CD4-positive, alpha-beta T cell treated with Interferon alpha-2 for 1 hour (primary cell): Measurements from ENCODE around the gene MYH11.
"Not testable (repeated sequence)": the region's sequence is repeated elsewhere in the genome, so short reads cannot be mapped to it uniquely, and the experiment has no call there.

Source experiments
- DNase-seq, 2 donors: peaks; one replicate each; pipeline ENCODE4 v3.0.0-alpha.2; 2020 to 2022

Gene MYH11

DNA sequence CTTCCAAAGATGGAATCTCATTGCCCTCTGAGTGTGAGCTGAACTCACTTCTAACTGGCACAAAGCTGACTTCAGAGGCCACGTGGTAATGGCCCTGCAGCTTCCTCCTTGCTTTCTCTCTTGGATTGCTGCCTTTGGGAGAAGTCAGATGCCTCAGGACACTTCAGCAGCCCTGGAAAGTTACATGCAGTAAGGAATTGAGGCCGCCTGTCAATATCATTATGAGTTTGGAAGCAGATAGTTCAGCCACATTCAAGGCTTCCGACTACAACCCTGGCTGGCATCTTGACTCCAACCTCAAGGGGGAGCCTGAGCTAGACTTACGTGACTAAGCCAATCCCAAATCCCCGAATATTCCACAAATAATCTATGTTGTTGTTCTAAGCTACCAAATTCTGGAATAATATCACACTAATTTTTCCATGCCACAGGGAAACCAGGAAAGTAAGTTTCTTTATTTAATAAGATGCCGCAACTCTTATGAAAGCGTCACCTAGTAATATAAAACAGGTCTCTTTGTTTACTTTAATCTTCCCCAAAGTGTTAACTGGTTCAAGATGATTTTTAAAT, 18.0 kb upstream of the MYH11 start:
- peak in 1 of 2 donors; percentile 16 for DNase-seq

DNA sequence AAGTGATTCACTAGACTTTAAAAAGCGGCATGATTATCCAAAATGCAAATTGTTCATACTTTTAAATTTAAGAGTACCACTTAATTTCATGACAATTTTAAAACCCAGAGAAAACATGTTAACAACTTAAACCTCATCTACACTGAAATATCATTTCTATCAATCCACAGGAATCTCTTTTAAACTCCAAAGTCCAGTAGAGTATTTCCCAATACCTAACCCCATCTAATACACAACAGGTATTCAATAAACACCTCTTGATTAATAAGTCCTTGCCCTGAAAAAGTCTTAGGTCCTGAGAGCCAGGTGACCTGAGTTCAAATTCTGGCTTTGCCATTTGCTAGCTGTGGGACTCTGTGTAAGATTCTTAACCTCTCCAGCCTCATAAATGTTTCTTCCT, 16.9 kb upstream of the MYH11 start:
- no peak for DNase-seq

DNA sequence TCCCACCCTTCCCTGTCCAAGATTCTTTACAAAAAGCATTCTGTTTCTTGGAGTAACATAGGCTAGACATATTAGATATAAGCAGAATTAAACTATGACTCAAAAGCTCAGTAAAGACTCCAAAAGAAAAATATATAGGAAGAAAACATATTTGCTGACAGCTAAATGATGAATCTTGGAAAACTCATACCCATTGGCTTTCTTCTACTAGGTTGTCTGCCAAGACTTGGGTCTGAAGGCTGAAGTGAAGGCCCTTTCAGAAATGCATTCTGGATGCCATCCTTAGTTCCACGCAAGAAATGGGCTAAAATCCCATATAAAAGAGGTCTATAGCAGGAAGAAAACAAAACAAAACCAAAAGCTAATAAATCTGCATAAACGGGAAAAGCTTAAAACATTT, 16.5 kb upstream of the MYH11 start:
- DNase-seq = no peak

DNA sequence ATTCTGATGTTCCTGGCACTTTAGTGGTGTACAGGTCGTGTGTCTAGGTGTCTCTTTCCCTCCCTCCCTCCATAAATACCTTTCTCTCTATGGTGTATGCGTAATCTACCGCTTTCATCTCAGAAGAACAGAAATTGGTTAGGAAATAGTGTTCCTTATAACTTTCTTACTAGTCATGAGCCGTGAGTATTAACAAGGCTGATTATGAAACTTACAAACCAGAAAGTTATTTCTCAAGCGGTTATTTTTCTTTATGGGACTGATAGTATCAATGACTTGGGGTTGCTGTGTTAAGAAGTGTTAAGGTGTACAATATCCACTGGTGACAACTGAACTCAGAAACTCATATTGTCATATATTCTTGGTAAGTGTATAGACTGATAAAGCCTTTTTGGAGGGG, 13.2 kb upstream of the MYH11 start:
- DNase-seq = no peak

DNA sequence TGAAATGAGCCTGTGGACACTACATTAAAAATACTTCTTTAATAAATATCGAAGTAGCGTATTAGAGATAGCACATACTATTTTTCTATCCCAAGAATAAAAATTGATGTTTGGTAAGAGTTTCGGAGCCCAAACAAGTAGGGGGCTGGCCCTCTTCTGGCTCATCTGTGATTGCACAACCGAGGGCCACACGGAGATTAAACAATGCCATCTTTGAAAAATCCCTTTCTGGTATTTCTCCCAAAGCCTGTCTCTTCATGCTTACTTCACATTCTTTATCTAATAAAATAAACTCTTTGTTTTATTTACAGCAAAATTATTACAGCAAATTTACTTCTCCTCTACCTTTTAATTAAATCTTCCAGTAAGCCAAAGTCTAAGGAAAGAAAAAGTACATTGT, 9.6 kb upstream of the MYH11 start:
- DNase-seq = no peak

DNA sequence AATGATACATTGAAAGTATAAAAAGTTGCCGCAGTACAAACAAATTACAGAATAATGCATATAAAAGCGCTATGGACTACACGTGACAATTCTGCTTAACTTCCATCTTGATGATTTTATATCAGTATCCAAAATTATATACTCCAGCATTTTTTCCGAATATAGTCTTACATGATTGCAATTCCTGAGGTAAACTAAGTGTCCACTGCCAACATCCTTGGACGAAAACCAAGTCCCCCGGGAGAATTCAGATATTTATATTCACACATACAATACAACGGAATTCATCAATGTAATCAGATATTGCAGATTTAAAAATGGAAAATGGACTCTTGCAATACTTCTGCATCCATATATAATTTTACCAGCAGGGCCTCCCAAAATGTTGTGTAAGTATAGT, 8.9 kb upstream of the MYH11 start:
- DNase-seq = no peak

DNA sequence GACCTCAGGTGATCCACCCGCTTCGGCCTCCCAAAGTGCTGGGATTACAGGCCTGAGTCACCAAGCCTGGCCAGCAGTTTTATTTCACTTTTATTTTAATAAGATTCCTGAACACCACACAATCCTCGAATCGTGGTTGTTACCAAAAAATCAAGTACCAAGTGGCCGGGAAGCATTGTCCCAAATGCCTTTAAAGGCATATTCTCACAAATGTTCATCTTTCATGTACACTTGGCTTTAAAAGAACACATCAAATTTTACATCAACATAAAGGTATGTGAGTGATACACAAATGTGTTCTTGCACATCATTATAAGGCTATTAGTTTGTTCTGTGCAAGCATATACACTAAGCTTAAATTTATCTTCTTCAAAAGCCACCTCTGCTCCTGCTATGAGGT, 8.1 kb upstream of the MYH11 start:
- no peak for DNase-seq

DNA sequence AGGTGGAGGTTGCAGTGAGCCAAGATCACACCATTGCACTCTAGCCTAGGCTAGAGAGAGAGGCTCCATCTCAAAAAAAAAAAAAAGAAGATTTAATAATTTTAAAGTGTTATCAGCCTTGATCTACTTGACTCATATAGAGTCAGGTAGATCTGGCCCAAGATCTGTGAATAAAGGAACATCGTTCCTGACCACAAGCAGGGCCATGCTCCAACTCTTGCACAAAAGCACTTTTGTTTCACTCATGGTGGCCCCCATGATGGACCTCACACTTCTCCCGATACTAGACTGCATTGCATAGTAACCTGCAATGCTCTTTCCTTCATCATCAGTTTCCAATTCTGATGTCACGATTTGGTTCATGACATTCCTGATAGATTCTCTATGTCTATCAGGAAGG, 5.2 kb upstream of the MYH11 start:
- no peak for DNase-seq

DNA sequence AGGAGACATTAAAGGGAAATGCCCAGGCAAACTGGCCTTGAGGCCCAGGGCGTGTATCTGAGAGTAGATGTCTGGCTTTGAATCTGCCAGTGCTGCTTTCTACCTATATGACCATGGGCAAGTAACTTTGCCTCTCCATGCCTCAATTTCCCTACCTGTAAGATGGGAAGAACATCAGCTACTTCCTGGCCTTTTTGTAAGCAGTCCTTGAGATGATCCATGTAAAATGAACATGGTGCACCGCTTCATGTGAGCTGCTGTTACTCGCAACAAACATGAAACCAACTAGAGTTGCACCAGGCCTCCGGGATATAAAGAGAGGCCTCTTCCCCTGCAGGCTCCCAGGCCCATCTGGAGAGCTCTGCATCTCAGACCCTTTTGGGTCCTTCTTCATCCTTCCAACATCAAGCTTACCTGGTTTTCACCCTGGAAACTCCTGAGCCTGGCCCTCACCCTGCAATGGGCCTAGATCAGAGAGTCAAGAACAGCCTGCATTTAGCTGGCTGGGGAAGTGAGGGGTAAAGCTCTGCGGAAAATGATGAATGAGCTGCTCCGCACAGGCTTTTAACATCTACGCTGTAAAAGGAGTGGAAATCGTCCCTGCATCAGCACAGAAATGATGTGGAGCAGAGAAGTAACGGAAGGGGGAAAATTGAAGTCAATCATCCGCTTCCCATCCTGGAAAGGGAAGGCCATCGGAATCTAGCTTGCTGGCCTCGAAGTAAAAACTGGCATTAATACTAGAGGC, 2.3 kb upstream of the MYH11 start:
- DNase-seq = no peak

DNA sequence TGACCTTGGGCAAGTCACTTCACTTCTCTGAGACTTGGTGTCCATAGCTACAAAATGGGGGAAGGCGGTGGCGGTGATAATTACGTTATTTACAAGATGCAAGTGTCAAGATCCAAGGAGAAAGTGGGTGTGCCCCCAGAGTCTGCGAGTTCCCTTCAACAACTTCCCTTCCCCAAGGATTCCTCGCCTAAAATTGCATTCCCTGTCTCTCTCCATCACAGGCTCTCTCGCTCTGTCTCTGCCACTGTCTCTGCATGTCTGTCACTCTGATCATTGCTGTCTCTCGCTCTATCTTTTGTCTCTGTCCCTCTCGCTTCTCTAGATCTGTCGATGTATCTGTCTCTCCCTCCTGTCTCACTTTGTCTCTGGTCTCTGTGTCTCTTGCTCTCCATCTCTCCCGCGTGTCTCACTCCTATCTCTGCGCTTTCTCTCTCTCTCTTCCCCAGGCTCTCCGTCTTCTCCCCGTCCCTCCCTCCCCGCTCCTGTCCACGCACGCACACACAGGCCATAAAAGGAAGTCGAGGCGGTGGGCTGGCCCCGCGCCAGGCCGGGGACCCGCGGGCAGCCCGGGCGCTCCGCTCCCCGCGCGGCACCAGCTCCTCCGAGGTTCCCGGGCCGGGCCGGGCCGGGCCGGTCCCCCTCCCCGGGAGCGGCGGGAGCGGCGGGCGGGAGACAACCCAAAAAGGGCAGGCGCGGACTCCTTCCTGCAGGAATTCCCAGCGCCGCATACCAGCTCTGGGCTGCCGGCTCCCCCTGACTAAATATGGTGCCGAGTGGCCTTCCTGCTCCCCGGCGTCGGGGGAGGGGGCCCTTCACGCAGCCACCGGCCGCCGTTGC, 1.1 kb upstream of the MYH11 start:
- no peak for DNase-seq

DNA sequence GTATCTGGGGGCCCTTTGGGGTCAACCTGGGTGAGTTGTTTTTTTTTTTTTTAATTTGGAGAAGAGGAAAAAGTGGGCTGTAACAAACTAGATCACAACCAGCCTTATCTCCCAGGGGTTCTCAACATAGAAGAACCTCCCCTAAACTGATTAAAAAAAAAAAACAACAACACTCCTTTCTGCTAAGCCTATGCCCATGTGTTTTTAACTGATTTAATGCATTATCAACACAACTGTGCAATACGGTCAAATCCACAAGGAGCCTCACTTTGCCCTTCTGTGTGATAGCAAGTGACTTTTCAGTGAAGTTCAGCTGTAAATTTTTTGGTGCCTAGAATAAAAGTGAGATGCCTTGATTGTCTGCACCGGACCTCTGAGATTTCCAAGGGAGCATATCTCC, 646 bp downstream of the MYH11 start:
- DNase-seq = no peak

DNA sequence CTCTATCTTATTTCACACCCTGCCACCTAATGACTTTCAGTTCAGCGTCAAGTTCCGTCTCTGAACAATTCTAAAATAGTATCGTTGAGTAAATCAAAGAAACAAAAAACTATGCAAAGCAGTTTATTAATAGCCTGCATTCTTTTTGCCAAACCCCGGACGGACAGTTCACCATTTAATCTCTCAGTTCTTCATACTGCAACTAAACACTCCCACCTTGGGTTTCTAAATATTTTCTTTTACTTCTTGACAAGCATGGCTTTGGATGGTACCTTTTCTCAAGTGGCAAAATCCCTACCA, 1.2 kb downstream of the MYH11 start:
- no peak for DNase-seq

DNA sequence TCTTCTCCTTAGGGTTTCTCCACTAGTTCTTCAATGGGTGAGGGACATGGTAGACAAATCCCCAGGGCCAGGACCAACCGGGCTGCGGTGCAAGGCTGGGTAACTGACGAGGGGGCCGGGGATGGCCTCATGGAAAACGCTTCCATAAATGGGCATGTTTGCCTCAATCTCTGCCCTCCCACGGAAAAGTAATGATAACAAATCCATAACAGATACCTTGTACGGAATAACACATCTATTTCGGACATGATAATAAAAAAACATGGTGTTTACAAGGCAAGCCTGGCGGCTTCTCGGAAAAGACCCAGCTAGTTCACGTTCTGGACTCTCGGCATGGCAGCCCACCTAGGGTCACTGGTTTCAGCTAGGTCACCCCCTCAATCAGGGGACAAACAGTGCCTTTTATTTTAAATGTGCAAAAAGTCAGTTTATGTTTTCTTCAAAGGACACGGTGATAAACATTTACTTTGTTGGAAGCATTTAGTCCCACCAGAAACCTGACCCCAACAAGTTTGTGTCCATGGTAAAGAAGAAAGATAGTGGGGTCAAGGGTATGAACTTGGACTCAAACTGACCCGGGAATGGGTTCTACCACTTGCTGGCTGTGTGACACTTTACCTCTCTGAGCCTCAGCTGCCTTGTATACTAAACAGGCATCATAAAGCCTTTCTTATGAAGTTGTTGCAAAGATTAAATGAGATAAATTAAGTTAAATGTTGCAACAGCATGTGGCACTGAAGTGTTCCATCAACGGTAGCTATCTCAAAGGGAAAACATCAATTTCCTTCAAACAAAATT, 1.7 kb downstream of the MYH11 start:
- DNase-seq = no peak

DNA sequence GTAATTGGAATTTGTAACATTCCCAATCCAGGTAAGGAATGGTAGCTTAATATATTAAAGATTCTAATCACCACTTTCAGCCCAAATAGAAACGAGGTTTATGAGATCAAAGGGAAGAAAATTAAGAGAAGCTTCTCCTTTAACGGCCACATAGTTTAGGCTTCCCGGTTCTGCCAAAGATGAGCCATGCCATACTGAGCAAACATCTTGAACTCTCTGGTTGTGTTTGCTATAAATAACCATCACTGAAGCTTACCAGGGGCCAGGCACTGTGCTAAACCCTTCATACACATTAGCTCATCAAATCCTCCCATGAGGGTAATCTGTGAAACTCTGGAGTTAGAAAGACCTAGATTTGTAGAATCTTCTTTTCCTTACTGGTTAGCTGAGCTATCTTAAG, 2.8 kb downstream of the MYH11 start:
- DNase-seq = no peak

DNA sequence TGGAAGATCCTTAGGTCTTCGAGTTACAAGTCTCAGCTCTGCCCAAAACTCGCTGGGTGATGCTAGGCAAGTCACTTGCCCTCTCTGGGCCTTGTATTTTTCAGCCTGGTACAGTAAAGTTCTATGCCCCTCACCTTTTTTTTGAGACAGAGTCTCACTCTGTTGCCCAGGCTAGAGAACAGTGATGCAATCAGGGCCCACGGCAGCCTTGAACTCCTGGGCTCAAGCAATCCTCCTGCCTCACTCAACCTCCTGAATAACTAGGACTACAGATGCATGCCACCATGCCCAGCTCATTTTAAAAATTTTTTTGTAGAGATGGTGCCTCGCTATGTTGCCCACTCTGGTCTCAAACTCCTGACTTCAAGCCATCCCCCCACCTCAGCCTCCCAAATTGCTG, 3.8 kb downstream of the MYH11 start:
- no peak for DNase-seq

DNA sequence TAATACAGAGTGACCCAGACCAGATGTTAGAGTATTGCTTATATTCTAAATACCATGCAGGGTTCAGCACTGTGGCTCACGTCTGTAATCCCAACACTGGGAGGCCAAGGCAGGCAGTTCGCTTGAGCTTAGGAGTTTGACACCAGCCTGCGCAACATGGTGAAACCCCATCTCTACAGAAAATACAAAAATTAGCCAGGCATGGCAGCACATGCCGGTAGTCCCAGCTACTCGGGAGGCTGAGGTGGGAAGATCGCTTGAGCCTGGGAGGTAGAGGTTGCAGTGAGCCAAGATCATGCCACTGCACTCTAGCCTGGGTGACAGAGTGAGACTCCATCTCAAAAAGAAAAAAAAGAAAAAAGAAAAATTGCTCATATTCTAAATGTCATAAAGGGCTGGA, 6.3 kb downstream of the MYH11 start:
- not testable (repeated sequence) for DNase-seq

DNA sequence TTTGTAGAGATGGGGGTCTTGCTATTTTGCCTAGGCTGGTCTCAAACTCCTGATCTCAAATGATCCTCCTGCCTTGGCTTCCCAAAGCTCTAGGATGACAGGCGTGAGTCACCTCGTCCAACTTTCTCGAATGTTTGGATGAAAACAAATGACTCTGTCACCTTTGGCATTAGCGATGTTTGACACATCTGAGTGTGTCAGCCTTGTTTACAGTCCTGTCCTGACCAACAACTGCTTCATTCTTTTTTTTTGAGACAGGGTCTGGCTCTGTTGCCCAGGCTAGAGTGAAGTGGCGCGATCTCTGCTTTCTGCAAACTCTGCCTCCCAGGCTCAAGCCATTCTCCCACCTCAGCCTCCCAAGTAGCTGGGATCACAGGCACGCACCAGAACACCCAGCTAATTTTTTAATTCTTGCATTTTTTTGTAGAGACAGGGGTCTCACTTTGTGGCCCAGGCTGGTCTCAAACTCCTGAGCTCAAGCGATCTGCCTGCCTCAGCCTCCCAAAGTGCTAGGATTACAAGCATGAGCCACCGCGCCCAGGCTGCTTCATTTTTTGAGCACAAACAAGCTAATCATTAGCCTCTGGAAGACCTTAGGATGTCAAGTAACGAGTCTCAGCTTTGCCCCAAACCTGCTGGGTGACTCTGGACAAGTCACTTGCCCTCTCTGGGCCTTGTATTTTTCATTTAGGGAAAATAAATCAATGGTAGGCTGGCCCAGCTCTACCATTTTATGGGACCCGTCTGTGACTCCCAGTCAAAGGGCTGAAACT, 7.4 kb downstream of the MYH11 start:
- DNase-seq = no peak

DNA sequence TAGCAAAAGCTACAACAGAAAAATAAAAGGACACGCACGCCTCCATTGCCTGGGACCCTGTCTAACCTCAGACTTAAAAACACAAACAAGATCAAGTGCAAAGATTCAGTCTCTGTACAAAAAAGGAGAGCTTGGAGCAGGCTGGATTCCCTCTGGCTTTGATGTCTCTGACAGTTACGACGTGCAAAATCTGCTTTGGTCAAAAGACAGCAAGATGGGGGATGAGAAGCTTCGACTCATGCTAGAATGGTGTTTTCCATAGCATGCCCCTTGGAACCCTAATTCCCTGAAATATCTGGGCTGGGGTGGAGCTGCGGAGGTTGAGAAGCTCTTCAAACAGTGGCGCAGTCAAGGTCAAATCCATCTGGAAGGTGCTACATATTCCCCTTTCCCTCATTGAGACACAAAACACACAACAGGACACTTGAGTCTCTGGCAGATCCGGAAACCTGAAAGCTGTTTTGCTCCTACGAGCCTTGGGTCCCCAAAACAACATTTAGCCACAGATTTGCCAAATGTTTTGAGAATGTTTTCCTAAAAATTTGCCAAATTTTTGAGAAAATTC, 9.1 kb downstream of the MYH11 start:
- DNase-seq = no peak

DNA sequence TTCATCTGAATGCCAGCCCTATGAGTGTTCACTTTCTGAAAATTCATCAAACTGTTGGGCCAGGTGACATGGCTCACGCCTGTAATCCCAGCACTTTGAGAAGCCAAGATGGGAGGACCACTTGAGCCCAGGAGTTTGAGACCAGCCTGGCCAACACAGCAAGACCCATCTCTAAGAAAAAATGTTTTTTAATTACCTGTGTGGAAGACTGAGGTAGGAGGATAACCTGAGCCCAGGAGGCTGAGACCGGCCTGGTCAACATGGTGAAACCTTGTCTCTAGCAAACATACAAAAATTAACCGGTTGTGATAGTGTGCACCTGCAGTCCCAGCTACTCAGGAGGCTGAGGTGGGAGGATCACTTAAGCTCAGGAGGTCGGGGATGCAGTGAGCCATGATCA, 10.3 kb downstream of the MYH11 start:
- DNase-seq = no peak

DNA sequence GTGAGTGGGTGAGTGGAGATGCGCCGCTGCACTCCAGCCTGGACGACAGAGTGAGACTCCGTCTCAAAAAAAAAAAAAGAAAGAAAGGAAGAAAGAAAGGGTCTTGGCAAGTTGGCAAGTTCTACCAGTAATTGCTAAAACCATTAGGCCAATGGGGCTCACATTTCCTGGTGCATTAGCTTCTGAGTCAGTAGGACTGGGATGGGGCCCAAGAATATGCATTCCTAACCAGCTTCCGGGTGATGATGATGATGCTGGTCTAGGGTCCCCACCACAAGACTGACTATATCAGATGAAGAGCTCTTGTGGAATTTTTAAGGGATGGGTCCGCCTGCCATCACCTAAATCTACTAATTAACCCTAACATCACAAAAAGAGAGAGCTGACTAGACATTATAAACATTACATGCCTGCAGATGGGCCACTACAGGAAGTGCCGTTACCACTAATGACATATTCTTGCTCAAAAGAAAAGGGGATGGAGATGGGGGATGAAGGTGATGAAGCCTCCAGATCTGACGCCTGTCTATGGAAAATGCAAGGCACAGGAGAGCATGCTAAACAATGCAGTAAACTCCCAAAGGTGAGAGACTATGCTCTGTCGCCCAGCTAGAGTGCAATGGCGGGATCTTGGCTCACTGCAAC, 13.1 kb downstream of the MYH11 start:
- no peak for DNase-seq

DNA sequence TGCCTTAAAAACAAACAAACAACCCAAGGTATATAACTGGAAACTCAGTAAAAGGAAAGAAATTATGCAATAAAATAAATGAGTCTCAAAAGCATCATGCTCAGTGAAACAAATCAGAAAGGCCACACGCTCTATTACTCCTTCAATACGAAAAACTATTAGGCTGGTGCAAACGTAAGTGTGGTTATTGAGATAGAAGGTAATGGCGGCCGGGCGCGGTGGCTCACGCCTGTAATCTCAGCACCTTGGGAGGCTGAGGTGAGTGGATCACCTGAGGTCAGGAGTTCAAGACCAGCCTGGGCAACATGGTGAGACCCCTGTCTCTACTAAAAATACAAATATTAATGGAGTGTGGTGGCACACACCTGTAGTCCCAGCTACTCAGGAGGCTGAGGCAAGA, 17.6 kb downstream of the MYH11 start:
- DNase-seq = not testable (repeated sequence)

DNA sequence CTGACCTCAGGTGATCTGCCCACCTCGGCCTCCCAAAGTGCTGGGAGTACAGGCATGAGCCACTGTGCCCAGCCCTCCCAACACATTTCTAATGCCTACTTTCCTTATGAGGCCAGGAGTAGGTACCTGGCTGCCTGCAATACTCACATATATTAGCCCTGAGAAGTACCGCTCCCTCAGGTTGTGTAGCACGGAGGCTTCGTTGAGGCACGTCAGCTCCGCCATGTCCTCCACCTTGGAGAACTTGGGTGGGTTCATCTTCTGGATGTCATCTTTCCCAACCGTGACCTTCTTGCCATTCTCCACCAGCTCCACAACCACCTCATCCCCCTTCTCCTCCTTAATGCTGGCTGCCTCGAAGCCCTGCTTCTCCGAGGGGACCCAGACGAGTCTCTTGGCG, 19.1 kb downstream of the MYH11 start:
- no peak for DNase-seq
